AG09309 (cell line): Measurements from ENCODE around the gene FUBP1.

ENCODE experiments used
- DNase-seq: peaks from one replicate; pipeline ENCODE4 v3.0.0-alpha.2; 2010; ENCODE audit warnings: low read depth
- H3K4me3 ChIP-seq: 2 replicates; pipeline ENCODE4 v1.5.1; 2011; ENCODE audit warnings: mild to moderate bottlenecking, low read depth, low read length, moderate library complexity; ENCODE audit not compliant: control insufficient read depth
- TF ChIP-seq, protein P1 (sequence below): IDR thresholded peaks from 2 replicates; pipeline ENCODE4 v1.5.1; 2011; ENCODE audit warnings: mild to moderate bottlenecking, low read depth, low read length, inconsistent platforms; ENCODE audit not compliant: insufficient read depth, control insufficient read depth; ENCODE audit errors: missing control alignments

FUBP1 gene

DNA sequence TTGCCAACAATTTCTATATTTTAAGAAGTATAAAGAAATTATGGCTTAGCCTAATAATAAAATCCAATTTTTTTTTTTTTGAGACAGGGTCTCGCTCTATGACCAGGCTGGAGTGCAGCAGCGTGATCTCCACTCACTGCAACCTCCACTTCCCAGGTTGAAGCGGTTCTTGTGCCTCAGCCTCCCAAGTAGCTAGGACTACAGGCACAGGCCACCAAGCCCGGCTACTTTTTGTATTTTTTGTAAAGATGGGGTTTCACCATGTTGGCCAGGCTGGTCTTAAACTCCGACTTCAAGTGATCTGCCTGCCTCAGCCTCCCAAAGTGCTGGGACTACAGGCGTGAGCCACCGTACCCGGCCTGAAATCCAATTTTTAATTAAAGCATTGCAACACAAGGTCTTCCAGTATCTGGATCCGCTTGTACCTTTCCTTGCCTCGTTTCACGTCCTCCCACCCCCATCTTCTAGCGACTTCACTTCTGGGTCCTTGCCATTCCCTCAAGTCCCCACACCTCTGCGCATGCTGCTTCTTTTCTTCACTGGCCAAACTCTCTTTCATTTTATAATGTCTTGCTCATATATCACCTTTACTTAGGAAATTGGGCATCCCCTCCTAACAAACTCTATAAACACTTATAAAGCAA is 2.3 kb downstream of the FUBP1 start:
- TF ChIP-seq, protein P1, sequence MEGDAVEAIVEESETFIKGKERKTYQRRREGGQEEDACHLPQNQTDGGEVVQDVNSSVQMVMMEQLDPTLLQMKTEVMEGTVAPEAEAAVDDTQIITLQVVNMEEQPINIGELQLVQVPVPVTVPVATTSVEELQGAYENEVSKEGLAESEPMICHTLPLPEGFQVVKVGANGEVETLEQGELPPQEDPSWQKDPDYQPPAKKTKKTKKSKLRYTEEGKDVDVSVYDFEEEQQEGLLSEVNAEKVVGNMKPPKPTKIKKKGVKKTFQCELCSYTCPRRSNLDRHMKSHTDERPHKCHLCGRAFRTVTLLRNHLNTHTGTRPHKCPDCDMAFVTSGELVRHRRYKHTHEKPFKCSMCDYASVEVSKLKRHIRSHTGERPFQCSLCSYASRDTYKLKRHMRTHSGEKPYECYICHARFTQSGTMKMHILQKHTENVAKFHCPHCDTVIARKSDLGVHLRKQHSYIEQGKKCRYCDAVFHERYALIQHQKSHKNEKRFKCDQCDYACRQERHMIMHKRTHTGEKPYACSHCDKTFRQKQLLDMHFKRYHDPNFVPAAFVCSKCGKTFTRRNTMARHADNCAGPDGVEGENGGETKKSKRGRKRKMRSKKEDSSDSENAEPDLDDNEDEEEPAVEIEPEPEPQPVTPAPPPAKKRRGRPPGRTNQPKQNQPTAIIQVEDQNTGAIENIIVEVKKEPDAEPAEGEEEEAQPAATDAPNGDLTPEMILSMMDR, result no peak
- DNase-seq, result no peak
- peak overlapping the region; percentile 81 for H3K4me3 ChIP-seq

DNA sequence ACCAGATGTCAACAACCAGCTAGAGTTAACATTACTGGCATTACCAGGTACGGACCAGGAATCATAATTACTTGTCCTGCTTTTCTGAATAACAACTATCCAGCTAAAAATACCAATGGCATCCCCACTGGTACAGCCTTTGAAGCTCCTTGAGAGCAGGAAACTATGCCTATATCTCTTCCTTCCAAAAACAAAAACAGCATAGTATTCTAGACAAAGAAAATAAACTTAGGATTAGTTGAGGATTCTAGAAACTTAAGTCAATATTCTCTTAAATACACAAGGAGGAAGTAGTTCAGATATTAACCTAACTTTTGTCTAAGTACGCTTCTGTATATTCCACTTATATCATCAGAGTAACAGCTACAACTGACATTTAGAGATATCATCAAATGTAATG is 3.0 kb downstream of the FUBP1 start:
- DNase-seq, result no peak
- TF ChIP-seq, protein P1, result no peak
- H3K4me3 ChIP-seq, result no peak overlapping the region

DNA sequence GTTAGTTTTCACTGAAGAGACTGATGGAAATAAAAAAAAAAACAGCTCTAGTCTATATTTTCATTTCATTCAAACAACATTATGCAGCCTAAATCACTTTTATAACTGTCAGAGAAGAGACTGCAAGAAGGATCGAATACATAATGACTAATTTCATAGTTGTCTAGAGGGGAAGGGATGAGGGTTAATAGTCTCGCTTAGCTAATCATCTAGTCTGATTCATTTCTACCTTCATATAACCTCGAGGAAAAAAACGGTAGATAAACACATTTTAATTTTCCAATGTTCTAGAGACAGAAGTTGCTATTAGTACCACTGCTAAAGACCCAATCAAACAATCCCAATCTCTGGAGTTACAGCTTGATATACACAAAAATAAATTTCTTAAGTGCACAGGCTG is 3.5 kb downstream of the FUBP1 start:
- TF ChIP-seq, protein P1, result no peak
- H3K4me3 ChIP-seq, result no peak overlapping the region; the same call in 1 of the 2 replicates
- DNase-seq, result no peak

DNA sequence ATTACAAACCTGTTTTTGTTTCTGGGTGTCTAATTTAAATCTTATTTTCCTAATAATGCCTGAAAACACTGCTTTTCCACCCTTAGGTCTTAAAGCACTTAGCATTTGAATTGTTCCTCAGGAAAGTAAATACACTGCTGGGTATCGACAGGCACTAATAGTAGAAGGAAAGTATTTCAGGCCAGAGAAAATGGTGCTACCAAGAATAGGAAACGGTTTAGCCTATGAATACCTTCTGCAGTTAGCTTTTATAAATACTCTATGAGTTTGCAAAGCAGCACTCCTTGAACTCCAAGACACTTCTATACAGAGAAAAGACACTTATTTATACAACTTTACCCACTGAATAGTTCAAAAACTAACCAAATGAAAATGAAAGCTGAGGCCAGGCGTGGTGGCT is 6.8 kb downstream of the FUBP1 start:
- TF ChIP-seq, protein P1, result no peak
- no peak overlapping the region for H3K4me3 ChIP-seq
- no peak for DNase-seq

DNA sequence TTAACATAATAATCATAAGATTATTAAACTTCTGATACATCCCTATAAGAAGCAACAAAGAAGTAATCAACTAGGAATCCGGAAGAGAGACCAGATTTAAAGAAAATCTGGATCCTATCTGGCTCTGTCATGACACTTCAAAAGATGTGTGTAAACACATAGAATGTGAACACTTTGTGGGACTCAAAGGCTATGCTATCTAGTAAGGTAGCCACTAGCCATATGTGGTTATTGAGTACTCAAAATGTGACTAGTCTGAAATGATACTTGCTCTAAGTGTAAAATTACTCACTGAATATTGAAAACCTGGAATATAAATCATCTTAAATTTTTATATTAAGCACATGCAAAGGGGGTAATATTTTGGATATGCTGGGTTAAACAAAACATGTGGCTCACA is 8.7 kb downstream of the FUBP1 start:
- H3K4me3 ChIP-seq, result no peak overlapping the region
- TF ChIP-seq, protein P1, result no peak
- DNase-seq, result no peak

DNA sequence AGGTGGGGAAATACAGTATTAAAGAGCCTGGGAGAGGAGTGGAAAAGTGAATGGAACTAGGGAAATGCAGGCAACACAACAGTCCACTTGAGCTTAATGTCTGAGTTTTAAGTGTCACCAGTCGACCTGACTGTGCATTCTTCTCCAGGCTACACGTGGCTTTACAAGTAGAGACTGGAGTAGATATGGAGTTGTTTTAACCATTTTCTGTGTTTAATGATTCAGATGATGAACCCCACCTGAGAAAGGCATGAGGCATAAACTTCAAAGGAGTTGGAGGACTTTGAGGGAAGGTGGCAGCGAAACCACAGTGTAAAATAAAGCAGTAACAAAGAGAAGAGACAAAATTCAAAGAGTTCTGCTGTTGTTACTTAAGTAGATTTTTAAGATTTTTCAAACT is 12.6 kb downstream of the FUBP1 start:
- DNase-seq, result no peak
- no peak overlapping the region for H3K4me3 ChIP-seq
- TF ChIP-seq, protein P1, result no peak
